Measurements from ENCODE around the gene MKLN1. TPM values are rescaled to one million over a fixed set of nuclear protein-coding genes. Genes with fewer than 3 reads are reported as not detected.

MKLN1 gene
- total RNA-seq, 2 experiments from 2014 or later = 12.1 to 56.6 TPM

GRCh38 chr7:131501422-131501821, 173.7 kb downstream of the MKLN1 start:
- Histone ChIP-seq H3K9me3 (ENCODE audit: low read length) (no peaks in the 10 kb centered on the region), H4K20me1 (ENCODE audit: insufficient read depth, low read length) (no peaks in the 10 kb centered on the region), H3K4me2 (ENCODE audit: low read length) (no peak overlapping the region), H3K4me1 (ENCODE audit: insufficient read depth, low read length, poor library complexity, severe bottlenecking) (no peaks in the 10 kb centered on the region), H3K36me3 (ENCODE audit: insufficient read depth, low read length) (no peaks in the 10 kb centered on the region), H3K79me2 (ENCODE audit: insufficient read depth, low read depth, low read length) (no peaks in the 10 kb centered on the region), H3K27ac (ENCODE audit: low read depth, low read length, poor library complexity, severe bottlenecking) (no peak overlapping the region), H3K4me3 (ENCODE audit: low read depth, low read length, poor library complexity, severe bottlenecking) (no peak overlapping the region), H2AFZ (ENCODE audit: low read length) (no peak overlapping the region), H3K9me2 (ENCODE audit: insufficient read depth, low read length) (no peaks in the 10 kb centered on the region)
- CTCF ChIA-PET (ENCODE audit: unreplicated experiment) = no interaction called here
- POLR2A ChIA-PET = interaction anchor here (0.6 to 1.0 kb wide), 2 partner anchors 10 to 19 kb away, joined by 3 to 4 read pairs; no protein-coding TSS in a partner anchor
- no peak for DNase-seq (ENCODE audit: low spot score)
- TF ChIP-seq CTCF (conservative IDR thresholded peaks at IDR 0.05; ENCODE audit: low read length) = no peak
- TF ChIP-seq EZH2phosphoT487 (IDR thresholded peaks at IDR 0.05; ENCODE audit: borderline replicate concordance, low read depth, low read length) = no peak
- intact Hi-C loops (cut with micrococcal nuclease; ENCODE audit: unreplicated experiment) = loop anchor here (10.0 kb wide), 1 partner anchor 657 kb away; no protein-coding TSS in a partner anchor
- BruUV-seq (replicated peaks) = no TSS peak

GRCh38 chr7:131501930-131502685, 174.4 kb downstream of the MKLN1 start:
- DNase-seq (ENCODE audit: low spot score) = no peak
- no peak overlapping the region for H3K27ac ChIP-seq (ENCODE audit: low read depth, low read length, poor library complexity, severe bottlenecking)
- peaks cover 1% of the 10 kb centered on the region; the same call in 1 of the 2 replicates for H4K20me1 ChIP-seq (ENCODE audit: insufficient read depth, low read length)
- POLR2A ChIA-PET = no interaction called here
- intact Hi-C loops (cut with micrococcal nuclease; ENCODE audit: unreplicated experiment) = loop anchor here (10.0 kb wide), 1 partner anchor 657 kb away; no protein-coding TSS in a partner anchor
- H3K9me3 ChIP-seq (ENCODE audit: low read length) = no peaks in the 10 kb centered on the region
- no TSS peak for BruUV-seq (replicated peaks)
- no peaks in the 10 kb centered on the region for H3K79me2 ChIP-seq (ENCODE audit: insufficient read depth, low read depth, low read length)
- H2AFZ ChIP-seq (ENCODE audit: low read length) = no peak overlapping the region
- H3K4me2 ChIP-seq (ENCODE audit: low read length) = no peak overlapping the region
- no peaks in the 10 kb centered on the region for H3K4me1 ChIP-seq (ENCODE audit: insufficient read depth, low read length, poor library complexity, severe bottlenecking)
- H3K36me3 ChIP-seq (ENCODE audit: insufficient read depth, low read length) = no peaks in the 10 kb centered on the region
- no peak overlapping the region for H3K4me3 ChIP-seq (ENCODE audit: low read depth, low read length, poor library complexity, severe bottlenecking)
- TF ChIP-seq EZH2phosphoT487 (IDR thresholded peaks at IDR 0.05; ENCODE audit: borderline replicate concordance, low read depth, low read length) (no peak), CTCF (conservative IDR thresholded peaks at IDR 0.05; ENCODE audit: low read length) (no peak)
- CTCF ChIA-PET (ENCODE audit: unreplicated experiment) = interaction anchor here (0.6 kb wide), 1 partner anchor 33 kb away, joined by 4 read pairs; no protein-coding TSS in a partner anchor
- H3K9me2 ChIP-seq (ENCODE audit: insufficient read depth, low read length) = no peaks in the 10 kb centered on the region
